GM21390 (cell line): Measurements from ENCODE around the gene UTP25.
"Not testable (repeated sequence)": the region's sequence is repeated elsewhere in the genome, so short reads cannot be mapped to it uniquely, and the experiment has no call there.

Experiments used
- ATAC-seq: cut with Tn5 transposase; IDR thresholded peaks from one replicate; pipeline ENCODE4 v1.9.1; 2021; ENCODE audit not compliant: unreplicated experiment

UTP25 gene

DNA sequence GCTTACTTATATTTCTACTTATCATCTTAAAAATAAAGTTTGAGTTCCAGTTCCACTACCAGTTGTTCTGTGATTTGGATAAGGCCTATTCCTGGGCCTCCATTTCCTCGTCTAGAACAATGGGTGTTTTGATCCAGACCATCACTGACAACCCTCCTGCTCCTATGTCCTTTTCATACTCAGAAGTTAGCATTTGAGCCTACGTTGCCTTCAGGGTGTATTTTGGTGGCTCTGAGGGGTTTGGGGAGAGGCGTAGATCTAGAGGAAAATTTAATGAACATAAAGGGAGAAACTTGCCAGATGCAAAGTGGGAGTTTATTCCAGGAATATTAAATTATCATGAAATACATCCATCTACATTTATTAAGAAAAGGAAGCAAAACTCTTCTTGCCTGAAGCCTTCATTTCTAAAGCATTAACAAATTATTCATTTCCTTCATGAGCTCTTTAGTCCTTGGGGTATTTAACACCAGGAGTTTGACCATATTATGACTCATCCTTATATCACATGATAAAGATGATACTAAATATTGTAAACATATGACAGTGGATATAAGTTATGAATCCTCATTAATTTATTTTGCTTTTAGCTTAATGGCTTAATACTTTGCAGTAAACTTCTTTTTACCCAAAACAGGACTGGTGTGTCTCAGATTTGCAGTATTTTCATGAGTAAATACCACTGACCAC is 63.0 kb downstream of the UTP25 start:
- no peak for ATAC-seq

DNA sequence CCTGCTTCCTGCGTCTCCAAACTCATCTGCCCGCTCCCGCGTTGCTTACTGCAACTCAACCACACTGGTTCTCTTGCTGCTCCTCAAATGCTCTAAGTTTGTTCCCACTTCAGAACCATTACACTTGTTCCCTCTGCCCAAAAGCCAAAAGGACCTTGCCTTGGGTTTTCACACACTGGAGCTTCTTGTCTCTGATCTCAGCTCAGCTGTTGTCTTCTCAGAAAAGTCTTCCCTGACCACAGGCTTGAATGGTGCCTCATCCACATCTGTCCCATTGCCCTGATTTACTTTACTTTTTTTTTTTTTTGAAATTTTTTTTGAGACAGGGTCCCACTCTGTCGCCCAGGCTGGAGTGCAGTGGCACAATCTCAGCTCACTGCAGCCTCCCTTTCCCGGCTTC is 66.0 kb downstream of the UTP25 start:
- no peak for ATAC-seq

DNA sequence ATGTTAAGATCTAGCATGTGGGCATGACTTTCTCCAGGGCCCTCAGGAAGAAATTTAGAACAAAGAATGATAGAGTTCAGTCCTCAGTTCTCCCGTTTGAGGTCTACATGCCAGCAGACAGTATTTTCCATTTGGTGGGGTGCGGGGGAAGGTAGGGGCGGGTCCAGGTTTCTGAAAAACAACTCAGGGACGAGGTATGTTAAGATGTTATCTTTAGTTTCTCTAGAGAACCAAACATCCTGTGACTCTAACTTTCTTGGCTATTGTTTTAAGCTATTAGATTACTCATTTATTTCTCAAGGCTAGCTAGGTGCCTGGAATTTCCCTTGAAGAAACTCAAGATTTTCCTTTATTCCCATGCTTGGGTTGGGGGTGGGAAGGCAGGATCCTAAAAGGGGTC is 67.9 kb downstream of the UTP25 start:
- no peak for ATAC-seq

DNA sequence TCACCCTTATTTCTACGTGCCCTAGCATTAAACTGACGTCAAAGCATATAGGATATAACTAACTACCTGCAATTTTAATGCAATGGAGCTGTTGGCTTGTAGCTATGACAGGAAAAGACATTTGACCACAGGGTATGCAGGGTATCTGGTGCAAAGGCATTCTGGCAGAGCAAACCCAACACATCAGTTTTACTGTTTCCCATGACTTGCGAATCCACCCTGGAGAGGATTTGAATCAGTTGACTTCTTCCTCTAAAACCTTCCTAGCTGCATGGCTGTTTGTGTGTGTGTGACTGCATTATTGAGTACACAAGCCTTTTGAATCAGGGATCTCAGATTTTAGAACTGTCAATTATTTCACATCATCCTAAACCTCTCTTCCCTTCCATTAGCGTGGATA is 68.6 kb downstream of the UTP25 start:
- ATAC-seq: no peak

DNA sequence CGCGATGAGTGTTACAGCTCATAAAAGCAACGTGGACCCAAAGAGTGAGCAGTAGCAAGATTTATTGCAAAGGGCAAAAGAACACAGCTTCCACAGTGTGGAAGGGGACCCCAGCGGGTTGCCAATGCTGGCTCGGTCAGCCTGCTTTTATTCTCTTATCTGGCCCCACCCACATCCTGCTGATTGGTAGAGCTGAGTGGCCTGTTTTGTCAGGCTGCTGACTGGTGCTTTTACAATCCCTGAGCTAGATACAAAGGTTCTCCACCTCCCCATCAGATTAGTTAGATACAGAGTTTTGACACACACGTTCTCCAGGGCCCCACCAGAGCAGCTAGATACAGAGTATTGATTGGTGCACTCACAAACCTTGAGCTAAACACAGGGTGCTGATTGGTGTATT is 70.5 kb downstream of the UTP25 start:
- ATAC-seq: not testable (repeated sequence)

DNA sequence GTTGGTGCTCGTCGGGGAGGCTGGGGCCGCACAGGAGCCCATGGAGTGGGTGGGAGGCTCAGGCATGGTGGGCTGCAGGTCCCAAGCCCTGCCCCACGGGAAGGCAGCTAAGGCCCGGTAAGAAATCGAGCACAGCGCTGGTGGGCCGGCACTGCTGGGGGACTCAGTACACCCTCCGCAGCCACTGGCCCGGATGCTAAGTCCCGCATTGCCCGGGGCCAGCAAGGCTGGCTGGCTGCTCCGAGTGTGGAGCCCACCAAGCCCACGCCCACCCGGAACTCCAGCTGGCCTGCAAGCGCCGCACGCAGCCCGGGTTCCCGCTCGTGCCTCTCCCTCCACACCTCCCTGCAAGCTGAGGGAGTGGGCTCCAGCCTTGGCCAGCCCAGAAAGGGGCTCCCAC is 71.1 kb downstream of the UTP25 start:
- not testable (repeated sequence) for ATAC-seq

DNA sequence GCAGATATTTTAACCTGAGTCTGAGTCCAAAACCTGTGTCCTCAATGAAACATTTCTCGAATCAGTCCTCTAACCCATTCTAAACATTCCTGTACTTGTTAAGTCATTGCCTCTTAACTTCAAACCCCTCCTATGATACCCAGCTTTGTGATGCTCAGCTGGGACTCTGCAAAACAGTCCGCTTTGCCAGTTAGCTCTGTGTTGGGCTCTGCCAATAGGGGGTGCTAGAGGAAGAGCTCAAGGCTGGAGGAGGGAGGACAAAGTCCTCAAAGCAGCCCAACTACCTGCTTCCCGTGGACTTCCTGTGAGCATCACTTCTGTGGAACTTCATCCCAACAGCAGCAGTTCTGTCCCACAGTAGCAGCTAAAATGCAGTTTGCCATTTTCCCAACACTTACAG is 72.2 kb downstream of the UTP25 start:
- ATAC-seq: no peak

DNA sequence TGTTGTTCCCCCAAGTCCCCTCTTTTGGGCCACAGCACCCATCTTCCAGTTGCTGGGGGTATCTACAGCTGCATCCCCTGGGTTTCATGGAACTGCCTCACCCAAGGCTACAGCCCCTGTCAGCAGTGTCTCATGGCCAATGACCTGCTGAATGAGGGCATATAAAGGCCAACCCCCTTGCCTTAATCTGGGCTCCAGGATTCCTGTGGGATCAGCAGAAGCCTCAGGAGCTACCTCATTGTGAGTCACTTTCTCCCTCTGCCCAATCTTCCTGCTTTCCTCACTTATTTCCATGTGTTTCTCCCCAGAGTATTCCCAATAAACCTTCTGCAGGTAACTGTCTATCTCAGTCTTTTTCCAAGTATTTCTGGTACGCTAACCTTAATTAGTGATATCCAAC is 73.0 kb downstream of the UTP25 start:
- no peak for ATAC-seq

DNA sequence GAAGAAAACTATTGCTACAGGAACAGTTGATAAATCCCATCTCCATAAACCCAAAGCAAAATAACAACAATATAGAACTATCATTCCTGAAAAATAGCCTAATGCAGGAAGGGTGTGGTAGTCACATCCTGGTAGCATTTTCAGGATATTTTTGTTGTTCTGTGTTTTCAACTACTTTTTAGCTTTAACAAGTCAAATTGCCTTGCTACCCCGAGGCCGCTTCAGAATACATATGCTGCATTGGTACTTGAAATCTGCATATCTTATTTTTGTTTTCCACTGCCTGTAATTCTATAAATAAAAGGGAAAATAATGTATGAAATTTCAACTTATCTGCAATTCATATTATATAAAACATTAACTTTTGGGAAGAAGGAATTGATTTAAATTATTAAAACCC is 73.4 kb downstream of the UTP25 start:
- no peak for ATAC-seq

DNA sequence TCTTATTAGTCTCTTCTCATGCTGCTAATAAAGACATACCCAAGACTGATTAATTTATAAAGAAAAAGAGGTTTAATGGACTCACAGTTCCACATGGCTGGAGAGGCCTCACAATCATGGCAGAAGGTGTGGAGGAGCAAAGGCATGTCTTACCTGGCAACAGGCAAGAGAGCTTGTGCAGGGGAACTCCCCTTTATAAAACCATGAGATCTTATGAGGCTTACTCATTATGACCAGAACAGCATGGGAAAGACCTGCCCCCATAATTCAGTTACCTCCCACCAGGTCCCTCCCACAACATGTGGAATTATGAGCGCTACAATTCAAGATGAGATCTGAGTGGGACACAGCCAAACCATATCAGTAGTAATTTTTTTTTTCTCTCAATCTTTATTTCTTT is 77.0 kb downstream of the UTP25 start:
- not testable (repeated sequence) for ATAC-seq
